Stomach (tissue), 9 donors: ENCODE results near the gene SNX30. TPM values are rescaled to one million over a fixed set of nuclear protein-coding genes. Genes with fewer than 3 reads are reported as not detected.

Source experiments
- DNase-seq, 2 donors: peaks; one replicate each; pipeline versions ENCODE4 v3.0.0 to v3.0.0-alpha.2; 2013 to 2019
- H3K27ac ChIP-seq, 5 donors: fragments of 200-600 bp in 4 of 5; sonication (generic) in 4 of 5; one replicate each; pipeline ENCODE4 v1.5.1; 2013 to 2019; ENCODE audit warnings: mild to moderate bottlenecking in 1 of 5, moderate library complexity in 1 of 5
- H3K27me3 ChIP-seq, 3 donors: fragments of 200-600 bp; sonication (generic); one replicate each; pipeline ENCODE4 v1.5.1; 2017 to 2019; ENCODE audit warnings: mixed run types in 1 of 3
- H3K36me3 ChIP-seq, 4 donors: fragments of 200-600 bp; sonication (generic); 1 replicate in 3 of 4; 2 replicates in 1 of 4; pipeline ENCODE4 v1.5.1; 2016 to 2019
- H3K4me1 ChIP-seq, 4 donors: fragments of 200-600 bp; sonication (generic); one replicate each; pipeline ENCODE4 v1.5.1; 2016 to 2019
- H3K4me3 ChIP-seq, 4 donors: fragments of 200-600 bp; sonication (generic) in 3 of 4; one replicate each; pipeline ENCODE4 v1.5.1; 2016 to 2019; ENCODE audit warnings: mild to moderate bottlenecking in 1 of 4
- H3K9me3 ChIP-seq, 4 donors: fragments of 200-600 bp; sonication (generic); one replicate each; pipeline ENCODE4 v1.5.1; 2016 to 2019
- EP300 ChIP-seq: sonication (generic); formaldehyde crosslinking; IDR thresholded peaks from one replicate; pipeline ENCODE4 v1.6.1; 2017; ENCODE audit warnings: antibody characterized with exemption
- POLR2A ChIP-seq, 4 donors: fragments of 450-650 bp; IDR thresholded peaks; one replicate each; pipeline ENCODE4 v1.6.1; 2016; ENCODE audit warnings: antibody characterized with exemption in 4 of 4, control low read depth in 2 of 4, mild to moderate bottlenecking in 1 of 4, moderate library complexity in 1 of 4
- POLR2AphosphoS5 ChIP-seq, 3 donors: sonication (generic); formaldehyde crosslinking; IDR thresholded peaks; one replicate each; pipeline ENCODE4 v1.6.1; 2016; ENCODE audit warnings: antibody characterized with exemption in 3 of 3
- WGBS, 5 donors: extraction: QIAGEN DNeasy Blood & Tissue Kit in 3 of 5; methylation state at CpG; one replicate each; pipeline versions ENCODE4 v1.1.5 to v1.1.7; 2013 to 2018; 5-methylcytosine and 5-hydroxymethylcytosine counted together
- intact Hi-C: fragments of 100-400 bp; cut with DNase I; formaldehyde crosslinking; loops from one replicate; pipeline ENCODE4 v1.15.1; 2023; ENCODE audit warnings: low total_unique reads
- polyA plus RNA-seq, 3 donors: library from polyadenylated mRNA; stranded (reverse); fragments of 200-250 nt; gene quantifications; one replicate each; pipeline ENCODE4 v1.2.3, GENCODE V29; 2013
- total RNA-seq, 5 donors: library from RNA; depleted of rRNA; stranded (reverse); fragments of >200 nt; gene quantifications; one replicate each; pipeline versions ENCODE4 v1.1.0 to v1.2.3, GENCODE V29; 2014 to 2016
- TF ChIP-seq, protein P1 (sequence below), 7 experiments: fragments of 450-650 bp in 4 of 7; fragments of 200-600 bp in 3 of 7; sonication (generic) in 3 of 7; IDR thresholded peaks; one replicate each; pipeline ENCODE4 v1.5.1; 2016 to 2019; ENCODE audit warnings: antibody characterized with exemption in 7 of 7, control low read depth in 2 of 7, mild to moderate bottlenecking in 1 of 7
- donor health status: healthy with polysubstance abuse.
- donor health status: Bipolar disorder and iron deficiency.
- donor health status: healthy.

SNX30 gene
- total and polyA plus RNA-seq, 8 donors: 1.2 to 37.1 (median 5.3) TPM

DNA sequence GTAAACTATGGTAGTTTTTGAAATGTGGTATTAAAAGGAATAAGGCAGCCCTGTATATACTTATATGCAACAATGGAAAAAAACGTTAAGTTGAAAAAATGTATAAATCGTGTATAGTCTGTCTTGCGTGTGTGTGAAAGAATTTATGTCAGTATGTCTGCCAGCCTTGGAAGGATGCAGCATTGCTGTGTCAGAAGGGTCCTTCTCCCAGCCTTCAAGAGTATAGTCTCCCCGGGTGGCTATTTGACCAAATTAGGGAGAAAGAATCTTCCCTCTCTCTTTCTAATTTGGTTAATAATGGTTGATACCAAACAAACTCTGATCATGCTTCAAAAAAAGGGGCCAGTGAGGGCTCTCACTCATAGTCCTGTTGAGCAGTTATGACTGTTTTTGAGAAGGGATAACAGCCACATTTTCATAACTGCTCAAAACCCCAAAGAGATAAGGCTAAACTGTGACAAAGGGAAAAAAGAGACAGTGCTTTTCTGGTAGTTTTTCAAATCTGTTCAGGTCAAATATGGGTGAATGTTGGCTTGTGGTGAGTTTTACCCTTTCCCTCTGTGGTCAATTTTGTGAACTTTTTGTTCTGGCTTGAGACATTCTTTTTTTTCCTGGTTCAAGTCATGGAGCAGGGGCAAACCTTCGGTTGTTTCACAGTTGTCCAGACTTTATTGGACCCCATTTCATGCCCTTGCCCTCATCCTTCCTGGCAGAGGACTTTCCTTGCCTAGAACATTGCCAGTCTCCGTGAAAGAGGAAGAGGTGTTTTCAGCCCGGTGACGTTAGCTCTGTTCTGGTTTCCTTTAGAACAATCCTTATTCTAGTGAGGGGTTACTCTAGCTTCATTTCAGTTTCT is 21.0 kb downstream of the SNX30 start:
- H3K27ac ChIP-seq: peak overlapping the region in 1 of 5 donors; percentile 11

GRCh38 chr9:112772215-112772509 is 21.6 kb downstream of the SNX30 start:
- Histone ChIP-seq H3K27ac (peak overlapping the region in 1 of 5 donors; percentile 29), H3K4me3 (no peak overlapping the region), H3K9me3 (no peaks in the 10 kb centered on the region), H3K36me3 (no peaks in the 10 kb centered on the region), H3K4me1 (peaks cover 0 to 36% (median 14%) of the 10 kb centered on the region in 4 donors), H3K27me3 (no peaks in the 10 kb centered on the region)
- TF ChIP-seq EP300: no peak
- TF ChIP-seq, protein P1, sequence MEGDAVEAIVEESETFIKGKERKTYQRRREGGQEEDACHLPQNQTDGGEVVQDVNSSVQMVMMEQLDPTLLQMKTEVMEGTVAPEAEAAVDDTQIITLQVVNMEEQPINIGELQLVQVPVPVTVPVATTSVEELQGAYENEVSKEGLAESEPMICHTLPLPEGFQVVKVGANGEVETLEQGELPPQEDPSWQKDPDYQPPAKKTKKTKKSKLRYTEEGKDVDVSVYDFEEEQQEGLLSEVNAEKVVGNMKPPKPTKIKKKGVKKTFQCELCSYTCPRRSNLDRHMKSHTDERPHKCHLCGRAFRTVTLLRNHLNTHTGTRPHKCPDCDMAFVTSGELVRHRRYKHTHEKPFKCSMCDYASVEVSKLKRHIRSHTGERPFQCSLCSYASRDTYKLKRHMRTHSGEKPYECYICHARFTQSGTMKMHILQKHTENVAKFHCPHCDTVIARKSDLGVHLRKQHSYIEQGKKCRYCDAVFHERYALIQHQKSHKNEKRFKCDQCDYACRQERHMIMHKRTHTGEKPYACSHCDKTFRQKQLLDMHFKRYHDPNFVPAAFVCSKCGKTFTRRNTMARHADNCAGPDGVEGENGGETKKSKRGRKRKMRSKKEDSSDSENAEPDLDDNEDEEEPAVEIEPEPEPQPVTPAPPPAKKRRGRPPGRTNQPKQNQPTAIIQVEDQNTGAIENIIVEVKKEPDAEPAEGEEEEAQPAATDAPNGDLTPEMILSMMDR (IDR thresholded peaks at IDR 0.05): no peak
- TF ChIP-seq POLR2AphosphoS5 (IDR thresholded peaks at IDR 0.05): no peak
- TF ChIP-seq POLR2A (IDR thresholded peaks at IDR 0.05): no peak
- intact Hi-C loops: no loop called here
- 47 to 52% (median 49%) methylated on average over 2 of the region's 2 CpGs for WGBS, 5 donors
- no peak for DNase-seq

More for the DNA sequence above, 21.0 kb downstream of the SNX30 start:
- intact Hi-C loops: no loop called here
- peaks cover 0 to 2% (median 0%) of the 10 kb centered on the region in 4 donors for H3K9me3 ChIP-seq
- peak in 1 of 2 donors; percentile 45 for DNase-seq
- H3K27me3 ChIP-seq: no peaks in the 10 kb centered on the region
- no peaks in the 10 kb centered on the region for H3K36me3 ChIP-seq
- peaks cover 0 to 36% (median 14%) of the 10 kb centered on the region in 4 donors for H3K4me1 ChIP-seq
- 63 to 83% (median 80%) methylated on average over 8 of the region's 8 CpGs for WGBS, 5 donors
- no peak overlapping the region for H3K4me3 ChIP-seq
- TF ChIP-seq, protein P1 (IDR thresholded peaks at IDR 0.05): no peak
- TF ChIP-seq POLR2AphosphoS5 (IDR thresholded peaks at IDR 0.05): no peak
- no peak for TF ChIP-seq POLR2A (IDR thresholded peaks at IDR 0.05)

DNA sequence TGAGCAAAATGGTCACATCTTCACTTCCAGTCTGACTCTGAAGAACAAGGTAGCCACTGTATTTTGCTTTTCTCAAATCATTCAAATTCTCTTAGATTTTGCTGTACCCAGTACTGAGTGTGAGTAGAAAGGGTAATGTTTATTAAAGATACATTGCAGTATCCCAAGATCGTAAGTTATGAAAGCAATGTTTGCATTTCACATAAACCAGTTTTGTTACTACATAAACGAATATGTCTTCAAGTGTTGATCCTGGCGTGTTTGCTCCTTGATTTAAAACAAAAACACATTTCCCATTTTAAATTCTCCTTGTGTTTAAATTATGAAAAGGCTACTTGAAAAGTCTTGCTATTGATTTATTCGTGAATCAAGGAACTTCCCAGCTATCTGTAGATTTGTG is 22.0 kb downstream of the SNX30 start:
- Histone ChIP-seq H3K4me1 (peaks cover 0 to 36% (median 14%) of the 10 kb centered on the region in 4 donors), H3K9me3 (no peaks in the 10 kb centered on the region), H3K36me3 (no peaks in the 10 kb centered on the region), H3K4me3 (no peak overlapping the region), H3K27ac (peak overlapping the region in 1 of 5 donors; percentile 29), H3K27me3 (no peaks in the 10 kb centered on the region)
- DNase-seq: no peak
- intact Hi-C loops: no loop called here
- 39 to 56% (median 49%) methylated on average over 4 of the region's 4 CpGs for WGBS, 5 donors
- TF ChIP-seq, protein P1 (IDR thresholded peaks at IDR 0.05): no peak
- no peak for TF ChIP-seq POLR2AphosphoS5 (IDR thresholded peaks at IDR 0.05)
- no peak for TF ChIP-seq EP300
- TF ChIP-seq POLR2A (IDR thresholded peaks at IDR 0.05): no peak

GRCh38 chr9:112774006-112774996 is 23.7 kb downstream of the SNX30 start:
- Histone ChIP-seq H3K27me3 (no peaks in the 10 kb centered on the region), H3K4me3 (no peak overlapping the region), H3K4me1 (peaks cover 0 to 36% (median 14%) of the 10 kb centered on the region in 4 donors), H3K36me3 (no peaks in the 10 kb centered on the region), H3K27ac (no peak overlapping the region), H3K9me3 (no peaks in the 10 kb centered on the region)
- TF ChIP-seq, protein P1 (IDR thresholded peaks at IDR 0.05): no peak
- TF ChIP-seq POLR2AphosphoS5 (IDR thresholded peaks at IDR 0.05) (no peak), POLR2A (IDR thresholded peaks at IDR 0.05) (no peak), EP300 (no peak)
- intact Hi-C loops: no loop called here
- 68 to 75% (median 73%) methylated on average over 9 of the region's 9 CpGs for WGBS, 5 donors
- DNase-seq: no peak
